ENCODE measurements around the gene SCAF4. TPM values are rescaled to one million over a fixed set of nuclear protein-coding genes. Genes with fewer than 3 reads are reported as not detected.
"Not testable (repeated sequence)": the region's sequence is repeated elsewhere in the genome, so short reads cannot be mapped to it uniquely, and the experiment has no call there.

The SCAF4 gene
- polyA plus RNA-seq, 4 donors = 32.8 to 42.4 (median 35.6) TPM

- DNase-seq (ENCODE audit: low read depth in 4 of 4, low spot score in 3 of 4) = not testable (repeated sequence)
These were observed 5.9 kb upstream of the SCAF4 start for GRCh38 chr21:31737586-31738397.

- no peak for DNase-seq (ENCODE audit: low read depth in 4 of 4, low spot score in 3 of 4)
These were observed 3.6 kb upstream of the SCAF4 start for GRCh38 chr21:31735511-31735992.

GRCh38 chr21:31733551-31734149 lies 1.7 kb upstream of the SCAF4 start:
- no peak for DNase-seq (ENCODE audit: low read depth in 4 of 4, low spot score in 3 of 4)

GRCh38 chr21:31732597-31733550 lies 956 bp upstream of the SCAF4 start:
- peak in 1 of 4 donors; percentile 11 for DNase-seq (ENCODE audit: low read depth in 4 of 4, low spot score in 3 of 4)

GRCh38 chr21:31731056-31731856 lies 662 bp downstream of the SCAF4 start:
- peak in 2 of 4 donors; percentile 20 to 33 for DNase-seq (ENCODE audit: low read depth in 4 of 4, low spot score in 3 of 4)

- DNase-seq (ENCODE audit: low read depth in 4 of 4, low spot score in 3 of 4) = peak in 1 of 4 donors; percentile 18
These were observed 1.2 kb downstream of the SCAF4 start for GRCh38 chr21:31730712-31731055.

- DNase-seq (ENCODE audit: low read depth in 4 of 4, low spot score in 3 of 4) = no peak
These were observed 2.1 kb downstream of the SCAF4 start for GRCh38 chr21:31729622-31730343.

- no peak for DNase-seq (ENCODE audit: low read depth in 4 of 4, low spot score in 3 of 4)
These were observed 3.0 kb downstream of the SCAF4 start for GRCh38 chr21:31728952-31729351.

- DNase-seq (ENCODE audit: low read depth in 4 of 4, low spot score in 3 of 4) = no peak
These were observed 3.7 kb downstream of the SCAF4 start for GRCh38 chr21:31728191-31728590.

- no peak for DNase-seq (ENCODE audit: low read depth in 4 of 4, low spot score in 3 of 4)
These were observed 4.7 kb downstream of the SCAF4 start for GRCh38 chr21:31727181-31727580.

GRCh38 chr21:31726407-31726806 lies 5.5 kb downstream of the SCAF4 start:
- no peak for DNase-seq (ENCODE audit: low read depth in 4 of 4, low spot score in 3 of 4)

- no peak for DNase-seq (ENCODE audit: low read depth in 4 of 4, low spot score in 3 of 4)
These were observed 6.6 kb downstream of the SCAF4 start for GRCh38 chr21:31725202-31725839.

- no peak for DNase-seq (ENCODE audit: low read depth in 4 of 4, low spot score in 3 of 4)
These were observed 7.4 kb downstream of the SCAF4 start for GRCh38 chr21:31724552-31724951.

GRCh38 chr21:31721381-31721780 lies 10.5 kb downstream of the SCAF4 start:
- DNase-seq (ENCODE audit: low read depth in 4 of 4, low spot score in 3 of 4) = no peak

- DNase-seq (ENCODE audit: low read depth in 4 of 4, low spot score in 3 of 4) = no peak
These were observed 11.2 kb downstream of the SCAF4 start for GRCh38 chr21:31720739-31721138.

- DNase-seq (ENCODE audit: low read depth in 4 of 4, low spot score in 3 of 4) = no peak
These were observed 11.6 kb downstream of the SCAF4 start for GRCh38 chr21:31720330-31720729.

- DNase-seq (ENCODE audit: low read depth in 4 of 4, low spot score in 3 of 4) = no peak
These were observed 15.8 kb downstream of the SCAF4 start for GRCh38 chr21:31716106-31716505.

GRCh38 chr21:31714741-31715365 lies 17.1 kb downstream of the SCAF4 start:
- DNase-seq (ENCODE audit: low read depth in 4 of 4, low spot score in 3 of 4) = no peak

Data from right renal pelvis (tissue), 4 donors.